HepG2 (cell line): Measurements from ENCODE around the gene PRRT2. TPM values are rescaled to one million over a fixed set of nuclear protein-coding genes. Genes with fewer than 3 reads are reported as not detected.

Experiments
- ATAC-seq: fragments of 200-7000 bp; cut with Tn5 transposase; 3 replicates; pipeline ENCODE4 v1.9.1; 2020; ENCODE audit warnings: mild to moderate bottlenecking, moderate library complexity
- BruUV-seq: library from RNA; stranded (reverse); fragments of 400-500 nt; replicated peaks from 2 replicates; lab custom pipeline; 2021; lab: Mats Ljungman, UMichigan
- CTCF ChIA-PET: fragments of 300-600 bp; formaldehyde crosslinking; extraction: SDS; loops from one replicate; lab custom pipeline; 2021; ENCODE audit warnings: low total read pairs, inconsistent platforms, low intra/inter-chr PET ratio; lab: Yijun Ruan, JAX
- POLR2A ChIA-PET: fragments of 350-600 bp; sonication (Branson Sonifier 250); formaldehyde crosslinking; loops from one replicate; lab custom pipeline; 2020; ENCODE audit warnings: antibody characterized with exemption, inconsistent platforms; lab: Yijun Ruan, JAX
- DNase-seq: peaks from one replicate; pipeline ENCODE4 v3.0.0-alpha.2; 2015; ENCODE audit warnings: low spot score
- FAIRE-seq: peaks from 3 replicates; lab custom pipeline; 2011; peaks lifted over from hg19 to GRCh38; lab: Jason Lieb, UNC
- H2AFZ ChIP-seq: one replicate; pipeline ENCODE4 v1.6.1; 2011; ENCODE audit warnings: low read length, inconsistent platforms
- H3K27ac ChIP-seq: fragments of 300-600 bp; 3 replicates; pipeline ENCODE4 v1.8.0; 2011; ENCODE audit warnings: mixed run types, mild to moderate bottlenecking, mixed read lengths, low read length, inconsistent platforms; ENCODE audit not compliant: insufficient read depth; ENCODE audit errors: extremely low read length
- H3K27me3 ChIP-seq, 2 experiments: fragments of 200-600 bp in 1 of 2; 2 replicates in 1 of 2; 3 replicates in 1 of 2; pipeline versions ENCODE4 v1.6.0 to v1.8.0; 2011; ENCODE audit warnings: low read length in 2 of 2, mild to moderate bottlenecking in 2 of 2, moderate library complexity in 2 of 2, inconsistent platforms in 1 of 2; ENCODE audit not compliant: insufficient read depth in 2 of 2, control insufficient read depth in 1 of 2
- H3K36me3 ChIP-seq, 2 experiments: fragments of 200-600 bp in 1 of 2; replicated peaks in 1 of 2; 2 replicates in 1 of 2; 3 replicates in 1 of 2; pipeline versions ENCODE4 v1.5.1 to v1.8.0; 2011; ENCODE audit warnings: low read length in 2 of 2, inconsistent platforms in 1 of 2; ENCODE audit not compliant: insufficient read depth in 2 of 2, control insufficient read depth in 1 of 2
- H3K4me1 ChIP-seq: 2 replicates; pipeline ENCODE4 v1.5.1; 2012; ENCODE audit warnings: low read length, inconsistent platforms; ENCODE audit not compliant: insufficient read depth
- H3K4me2 ChIP-seq: 2 replicates; pipeline ENCODE4 v1.6.0; 2011; ENCODE audit warnings: low read depth, low read length, inconsistent platforms
- H3K4me3 ChIP-seq, 3 experiments: fragments of 200-600 bp in 1 of 3; sonication (generic), shearing (Covaris generic) in 1 of 3; replicated peaks in 1 of 3; 2 replicates each; pipeline ENCODE4 v1.5.1; 2011 to 2016; ENCODE audit warnings: low read length in 3 of 3, inconsistent platforms in 2 of 3, low read depth in 2 of 3, mild to moderate bottlenecking in 2 of 3, control low read depth in 1 of 3, mixed read lengths in 1 of 3; ENCODE audit not compliant: insufficient read depth in 1 of 3
- H3K79me2 ChIP-seq: one replicate; pipeline ENCODE4 v1.6.1; 2011; ENCODE audit warnings: low read length, inconsistent platforms; ENCODE audit not compliant: insufficient read depth
- H3K9ac ChIP-seq: 2 replicates; pipeline ENCODE4 v1.6.0; 2011; ENCODE audit warnings: mild to moderate bottlenecking, low read depth, low read length, inconsistent platforms; ENCODE audit not compliant: insufficient read depth
- H3K9me3 ChIP-seq: 2 replicates; pipeline ENCODE4 v1.5.1; 2012; ENCODE audit warnings: mild to moderate bottlenecking, low read length
- H4K20me1 ChIP-seq: 2 replicates; pipeline ENCODE4 v1.6.0; 2011; ENCODE audit warnings: inconsistent platforms, mild to moderate bottlenecking, low read length, moderate library complexity; ENCODE audit not compliant: insufficient read depth
- BRD4 ChIP-seq: sonication (generic); formaldehyde crosslinking; IDR thresholded peaks from 2 replicates; pipeline ENCODE4 v1.4.0; 2020; ENCODE audit warnings: missing genetic modification reagents
- DPF2 ChIP-seq: sonication (generic); formaldehyde crosslinking; IDR thresholded peaks from 2 replicates; pipeline ENCODE4 v1.4.0; 2020; ENCODE audit warnings: mild to moderate bottlenecking, low read depth, missing genetic modification reagents, borderline replicate concordance
- FOXA1 ChIP-seq, 2 experiments: fragments of 450-650 bp in 1 of 2; sonication (generic) in 1 of 2; formaldehyde crosslinking in 1 of 2; IDR thresholded peaks; 2 replicates each; pipeline versions ENCODE4 v1.4.0 to v1.6.1; 2016 to 2020; ENCODE audit warnings: missing genetic modification reagents in 1 of 2
- LBX2 ChIP-seq: sonication (generic); formaldehyde crosslinking; IDR thresholded peaks from 2 replicates; pipeline ENCODE4 v1.5.0; 2020; ENCODE audit warnings: missing genetic modification reagents, mild to moderate bottlenecking, borderline replicate concordance
- LCORL ChIP-seq, 2 experiments: fragments of 450-650 bp in 1 of 2; sonication (generic) in 1 of 2; formaldehyde crosslinking in 1 of 2; IDR thresholded peaks; 2 replicates each; pipeline versions ENCODE4 v1.5.0 to v1.6.1; 2017 to 2020; ENCODE audit warnings: antibody characterized with exemption in 1 of 2, missing genetic modification reagents in 1 of 2
- MYC ChIP-seq: sonication (generic); formaldehyde crosslinking; IDR thresholded peaks from 2 replicates; pipeline ENCODE4 v1.9.0; 2021; ENCODE audit warnings: missing genetic modification reagents, borderline replicate concordance
- PHF8 ChIP-seq: sonication (generic); formaldehyde crosslinking; IDR thresholded peaks from 2 replicates; pipeline ENCODE4 v1.5.0; 2020; ENCODE audit warnings: missing genetic modification reagents
- SOX6 ChIP-seq, 2 experiments: fragments of 450-650 bp in 1 of 2; sonication (generic) in 1 of 2; formaldehyde crosslinking in 1 of 2; IDR thresholded peaks; 2 replicates each; pipeline versions ENCODE4 v1.4.0 to v1.6.1; 2017 to 2020; ENCODE audit warnings: antibody characterized with exemption in 1 of 2, mild to moderate bottlenecking in 1 of 2, missing genetic modification reagents in 1 of 2
- ZBTB2 ChIP-seq: sonication (generic); formaldehyde crosslinking; IDR thresholded peaks from 2 replicates; pipeline ENCODE4 v1.8.0; 2022; ENCODE audit warnings: low read depth, missing genetic modification reagents
- ZMYM2 ChIP-seq: sonication (generic); formaldehyde crosslinking; IDR thresholded peaks from 2 replicates; pipeline ENCODE4 v1.8.0; 2022; ENCODE audit warnings: mild to moderate bottlenecking, missing genetic modification reagents
- ZNF121 ChIP-seq: sonication (generic); formaldehyde crosslinking; IDR thresholded peaks from 2 replicates; pipeline ENCODE4 v1.5.0; 2020; ENCODE audit warnings: mild to moderate bottlenecking, missing genetic modification reagents
- ZNF460 ChIP-seq: sonication (generic); formaldehyde crosslinking; IDR thresholded peaks from 2 replicates; pipeline ENCODE4 v1.5.1; 2020; ENCODE audit warnings: missing genetic modification reagents, mild to moderate bottlenecking, borderline replicate concordance
- ZNF790 ChIP-seq: sonication (generic); formaldehyde crosslinking; IDR thresholded peaks from 2 replicates; pipeline ENCODE4 v1.8.0; 2022; ENCODE audit warnings: missing genetic modification reagents, mild to moderate bottlenecking, borderline replicate concordance
- WGBS: methylation state at CpG from one replicate; pipeline ENCODE4 v1.1.6; 2017; ENCODE audit warnings: low lambda C conversion rate; 5-methylcytosine and 5-hydroxymethylcytosine counted together
- in situ Hi-C: cut with HindIII; loops from 2 replicates; pipeline ENCODE4 v1.10.0; 2017; ENCODE audit warnings: low pct_unique_long_range_greater_than_20kb; ENCODE audit not compliant: extremely low pct_ligation_motif_present
- intact Hi-C: fragments of 100-400 bp; cut with micrococcal nuclease; formaldehyde crosslinking; loops from one replicate; pipeline ENCODE4 v1.10.0; 2022; ENCODE audit not compliant: unreplicated experiment
- polyA plus RNA-seq, 8 experiments: library from polyadenylated mRNA; depleted of rRNA in 3 of 8; stranded (reverse) in 7 of 8; unstranded in 1 of 8; fragments of >200 nt; fragmentation: Illumina TruSeq in 4 of 8; extraction: Trizol in 4 of 8; gene quantifications; 2 replicates each; pipeline versions ENCODE4 v1.2.1 to v1.2.3, GENCODE V29; 2011 to 2016; ENCODE audit warnings: low read depth in 4 of 8, missing spikeins in 1 of 8, mixed read lengths in 1 of 8; ENCODE audit not compliant: insufficient read depth in 1 of 8
- total RNA-seq, 5 experiments: library from RNA; depleted of rRNA; stranded (reverse); fragments of >200 nt; fragmentation: Illumina TruSeq; extraction: Trizol; gene quantifications; 2 replicates each; pipeline ENCODE4 v1.2.3, GENCODE V29; 2016; ENCODE audit warnings: low read depth in 1 of 5

PRRT2 gene
- total and polyA plus RNA-seq, 2 of the 13 experiments (the other 11 are each of a cell fraction or from before 2014, with no cell fraction given): 0.51 to 1.1 TPM

GRCh38 chr16:29777576-29778350, 34.2 kb upstream of the PRRT2 start, which contains the start of gene ZG16:
Gene ZG16 (plus strand): TSS chr16:29778256. CDS start chr16:29779267, 1,011 bp downstream.
- 54% methylated on average over 8 of the region's 10 CpGs for WGBS
- no peak within 1 kb of the TSS for H3K9ac ChIP-seq
- TF ChIP-seq ZNF121 (CRISPR knock-in tag) (0 out of 2 replicates have a peak, but pooled peaks have one; percentile 19), ZNF460 (CRISPR knock-in tag) (peak; percentile 20; the same call in 1 of the 2 replicates), LBX2 (CRISPR knock-in tag) (no peak)
- TF ChIP-seq, all 625 proteins: peak for 2
- BruUV-seq: no TSS peak
- no peak within 1 kb of the TSS for H3K4me3 ChIP-seq
- intact Hi-C loops: no loop called here
- DNase-seq (no peak), FAIRE-seq (peak; percentile 34), ATAC-seq (no peak)
- no peak within 1 kb of the TSS for H2AFZ ChIP-seq
- no peaks in the 10 kb centered on the region for H4K20me1 ChIP-seq
- H3K79me2 ChIP-seq: no peaks in the 10 kb centered on the region
- ChIA-PET CTCF (no interaction called here), POLR2A (interaction anchor here (2.8 kb wide), 1 partner anchor 13 kb away, joined by 10 read pairs; the partner anchor contains the start of gene KIF22)
- H3K27ac ChIP-seq: no peak within 1 kb of the TSS
- H3K4me2 ChIP-seq: peak within 1 kb of the TSS; percentile 8; the same call in 1 of the 2 replicates
- no peaks in the 10 kb centered on the region for H3K36me3 ChIP-seq
- peaks cover 2 to 30% of the 10 kb centered on the region in 2 experiments for H3K27me3 ChIP-seq
- in situ Hi-C loops: no loop called here
- H3K4me1 ChIP-seq: peaks cover 53% of the 10 kb centered on the region
- no peaks in the 10 kb centered on the region for H3K9me3 ChIP-seq

GRCh38 chr16:29779474-29779873, 32.5 kb upstream of the PRRT2 start:
- peak; percentile 81 for DNase-seq
- H3K4me2 ChIP-seq: peak overlapping the region; percentile 8; the same call in 1 of the 2 replicates
- H4K20me1 ChIP-seq: no peaks in the 10 kb centered on the region
- peaks cover 2 to 30% of the 10 kb centered on the region in 2 experiments; a peak in 4 of 5 replicates for H3K27me3 ChIP-seq
- intact Hi-C loops: no loop called here
- 5% methylated on average over 10 of the region's 10 CpGs for WGBS
- H3K4me3 ChIP-seq: no peak overlapping the region
- BruUV-seq: no TSS peak
- peak; percentile 28 for FAIRE-seq
- in situ Hi-C loops: no loop called here
- ATAC-seq: peak; percentile 82
- H2AFZ ChIP-seq: no peak overlapping the region
- H3K79me2 ChIP-seq: no peaks in the 10 kb centered on the region
- no peaks in the 10 kb centered on the region for H3K36me3 ChIP-seq
- H3K27ac ChIP-seq: no peak overlapping the region
- H3K4me1 ChIP-seq: peaks cover 51% of the 10 kb centered on the region
- ChIA-PET POLR2A (interaction anchor here (2.8 kb wide), 1 partner anchor 11 kb away, joined by 10 read pairs; the partner anchor contains the start of gene KIF22), CTCF (no interaction called here)
- H3K9ac ChIP-seq: no peak overlapping the region
- no peaks in the 10 kb centered on the region for H3K9me3 ChIP-seq
- no peak for TF ChIP-seq MYC (CRISPR knock-in tag)
- no peak for TF ChIP-seq ZNF790
- no peak for TF ChIP-seq BRD4 (CRISPR knock-in tag)
- no peak for TF ChIP-seq SOX6 (IDR thresholded peaks at IDR 0.05)
- TF ChIP-seq SOX6 (CRISPR knock-in tag; IDR thresholded peaks at IDR 0.05): no peak
- 0 out of 2 replicates have a peak, but pooled peaks have one; percentile 29 for TF ChIP-seq ZMYM2 (CRISPR knock-in tag)
- TF ChIP-seq FOXA1 (IDR thresholded peaks at IDR 0.05): no peak
- TF ChIP-seq FOXA1 (CRISPR knock-in tag; IDR thresholded peaks at IDR 0.05): 0 out of 2 replicates have a peak, but pooled peaks have one; percentile 15
- peak; percentile 38; the same call in 1 of the 2 replicates for TF ChIP-seq LCORL (IDR thresholded peaks at IDR 0.05)
- peak; percentile 71; the same call in 1 of the 2 replicates for TF ChIP-seq LCORL (CRISPR knock-in tag; IDR thresholded peaks at IDR 0.05)
- TF ChIP-seq DPF2 (CRISPR knock-in tag): 0 out of 2 replicates have a peak, but pooled peaks have one; percentile 7
- TF ChIP-seq ZBTB2 (CRISPR knock-in tag): no peak
- TF ChIP-seq PHF8: no peak
